SH-SY5Y (cell line): ENCODE measurements around the gene MRPL10.

Experiments used
- GATA2 ChIP-seq: IDR thresholded peaks from 2 replicates; pipeline ENCODE4 v1.6.1; 2011; ENCODE audit warnings: mild to moderate bottlenecking, low read depth, low read length
- GATA3 ChIP-seq: IDR thresholded peaks from 2 replicates; pipeline ENCODE4 v1.6.1; 2011; ENCODE audit warnings: low read depth, mild to moderate bottlenecking, low read length, moderate library complexity

The MRPL10 gene

DNA sequence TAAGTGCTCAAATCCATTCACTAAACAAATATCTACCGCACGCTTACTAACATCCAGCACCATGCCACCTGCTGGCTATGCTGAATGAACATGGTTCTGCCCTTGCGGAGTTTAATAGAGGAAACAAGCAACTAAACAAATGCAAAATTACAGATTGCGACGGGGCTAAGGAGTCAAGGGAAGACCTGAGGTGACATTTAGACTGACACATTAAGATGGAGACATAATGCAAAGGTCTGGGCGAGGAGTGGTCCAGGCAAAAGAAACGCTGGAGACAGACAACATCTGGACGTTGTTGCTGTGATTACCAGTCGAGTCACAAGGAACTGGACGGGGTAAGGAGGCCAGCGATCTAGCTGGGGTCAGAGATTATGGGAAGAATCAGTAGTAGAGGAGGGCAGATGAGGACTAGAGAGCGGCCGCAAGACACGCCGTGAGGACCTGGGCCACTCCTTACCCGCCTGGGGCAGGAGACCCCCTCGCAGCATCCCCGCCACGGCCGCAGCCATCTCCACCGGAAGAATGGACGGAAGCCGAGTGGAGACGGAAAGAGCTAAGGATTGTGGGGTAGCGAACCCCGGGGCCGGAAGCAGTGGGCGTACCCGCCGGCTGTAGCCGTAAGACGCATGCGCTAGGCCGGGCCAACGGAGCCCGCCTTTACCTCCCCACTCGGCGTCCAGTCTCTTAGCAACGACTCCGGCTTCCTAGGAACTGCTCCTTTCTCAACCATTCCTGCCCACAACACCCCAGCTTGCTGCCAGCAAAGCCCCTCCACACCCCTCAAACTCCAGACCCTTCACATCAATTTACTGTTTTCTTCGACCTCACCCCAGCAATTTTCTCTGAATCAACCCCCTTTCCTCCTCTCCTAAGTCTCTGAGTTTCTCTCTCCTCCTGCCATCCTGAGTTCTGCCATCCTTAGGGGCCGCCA, at the start of gene MRPL10, which contains the start of gene LRRC46:
Gene MRPL10 (minus strand): TSS at position 539 of the 931 bp plus-strand sequence. CDS start 30 bp downstream, at position 509.
Gene LRRC46 (plus strand): TSS at position 668 of the 931 bp plus-strand sequence. CDS start 320 bp downstream, outside the sequence.
- no peak for TF ChIP-seq GATA2
- no peak for TF ChIP-seq GATA3

DNA sequence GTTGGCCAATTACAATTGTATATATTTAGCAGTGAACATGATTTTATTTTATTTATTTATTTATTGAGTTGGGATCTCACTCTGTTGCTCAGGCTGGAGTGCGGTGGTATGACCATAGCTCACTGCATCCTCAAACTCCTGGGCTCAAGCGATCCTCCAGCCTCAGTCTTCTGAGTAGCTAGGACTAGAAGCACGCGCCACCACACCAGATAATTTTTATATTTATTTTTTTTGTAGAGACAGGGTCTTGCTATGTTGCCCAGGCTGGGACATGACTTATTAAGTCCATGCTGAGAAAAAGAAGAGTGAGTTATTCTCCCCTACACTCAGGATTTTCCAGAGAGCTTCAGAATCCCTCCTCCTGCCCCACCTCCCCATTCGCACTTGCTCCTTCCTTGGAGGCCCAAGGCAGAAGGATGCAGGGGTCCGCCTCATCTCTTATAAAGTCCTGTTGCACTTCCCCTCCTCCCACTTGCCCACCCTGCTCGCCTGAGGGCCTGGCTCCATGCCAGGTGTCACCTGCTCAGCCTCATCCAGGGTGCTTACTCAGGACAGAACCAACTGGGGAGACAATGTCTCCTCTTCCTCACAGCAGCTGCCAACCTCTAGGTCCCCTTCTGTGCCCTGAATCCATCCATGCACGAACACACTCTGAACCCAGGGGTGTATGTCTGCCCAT, 48.6 kb upstream of the MRPL10 start:
- TF ChIP-seq GATA2 (no peak), GATA3 (no peak)

DNA sequence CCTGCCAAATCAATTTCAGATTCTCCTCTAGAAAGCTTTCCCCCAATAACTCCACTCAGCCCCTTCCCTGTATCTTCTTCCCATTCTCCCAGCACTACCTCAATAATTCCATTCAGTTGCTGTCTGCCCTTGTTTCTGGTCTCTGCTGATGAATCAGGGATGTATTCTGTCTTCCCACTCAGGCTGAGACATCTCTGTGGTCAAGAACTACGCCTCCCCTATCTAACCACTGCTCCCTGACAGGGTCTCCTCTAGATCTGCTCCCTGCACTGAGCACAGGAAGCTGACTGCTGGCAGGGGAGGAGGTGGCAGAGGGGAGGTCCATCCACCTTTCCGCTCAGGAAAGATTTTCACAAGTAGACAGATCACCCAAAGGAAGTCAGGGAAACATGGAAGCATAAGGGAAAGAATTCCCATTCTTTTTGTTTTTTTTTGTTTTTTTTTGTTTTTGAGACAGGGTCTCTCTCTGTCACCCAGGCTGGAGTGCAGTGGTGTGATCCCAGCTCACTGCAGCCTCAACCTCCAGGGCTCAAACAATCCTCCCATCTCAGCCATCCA, 47.8 kb upstream of the MRPL10 start:
- no peak for TF ChIP-seq GATA2
- TF ChIP-seq GATA3: no peak

DNA sequence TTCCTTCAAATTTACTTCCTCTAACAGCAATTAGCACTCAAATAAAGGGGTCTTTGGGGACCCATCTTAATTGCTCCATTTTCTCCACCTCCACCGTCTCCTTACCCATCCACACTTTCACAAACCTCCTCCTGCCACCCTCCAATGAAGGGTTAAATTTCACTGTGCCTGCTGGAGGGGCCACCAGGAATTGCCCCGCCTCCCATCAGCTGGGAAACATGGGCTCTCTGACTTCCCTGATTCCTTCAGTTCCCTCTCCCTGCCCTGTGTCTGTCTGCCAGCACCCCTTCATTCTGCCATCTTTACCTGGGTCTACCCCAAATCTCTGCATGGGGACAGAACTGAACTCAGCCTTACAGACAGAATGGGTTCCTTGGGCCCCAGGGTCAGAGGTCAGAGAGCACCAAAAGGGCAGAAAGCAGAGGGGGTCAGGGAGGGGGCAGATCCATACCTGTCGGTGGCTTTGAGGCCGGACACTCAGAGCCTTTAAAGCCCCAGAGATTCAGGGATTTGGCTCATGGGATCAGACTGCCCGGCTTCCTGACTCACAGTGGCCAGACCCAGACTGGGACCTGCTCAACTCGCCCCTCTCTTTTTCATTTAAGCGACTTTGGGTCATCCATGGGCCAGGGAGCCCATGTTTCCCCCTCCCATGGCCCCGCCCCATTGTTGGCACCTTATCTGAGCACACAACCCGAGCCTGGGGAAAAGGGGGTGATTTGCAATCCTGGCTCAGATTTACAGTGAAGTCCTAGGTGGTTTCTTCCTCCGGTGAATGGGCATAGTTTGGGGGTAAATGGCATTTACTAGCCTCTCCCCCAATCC, 47.1 kb upstream of the MRPL10 start:
- TF ChIP-seq GATA3 (no peak), GATA2 (no peak)

DNA sequence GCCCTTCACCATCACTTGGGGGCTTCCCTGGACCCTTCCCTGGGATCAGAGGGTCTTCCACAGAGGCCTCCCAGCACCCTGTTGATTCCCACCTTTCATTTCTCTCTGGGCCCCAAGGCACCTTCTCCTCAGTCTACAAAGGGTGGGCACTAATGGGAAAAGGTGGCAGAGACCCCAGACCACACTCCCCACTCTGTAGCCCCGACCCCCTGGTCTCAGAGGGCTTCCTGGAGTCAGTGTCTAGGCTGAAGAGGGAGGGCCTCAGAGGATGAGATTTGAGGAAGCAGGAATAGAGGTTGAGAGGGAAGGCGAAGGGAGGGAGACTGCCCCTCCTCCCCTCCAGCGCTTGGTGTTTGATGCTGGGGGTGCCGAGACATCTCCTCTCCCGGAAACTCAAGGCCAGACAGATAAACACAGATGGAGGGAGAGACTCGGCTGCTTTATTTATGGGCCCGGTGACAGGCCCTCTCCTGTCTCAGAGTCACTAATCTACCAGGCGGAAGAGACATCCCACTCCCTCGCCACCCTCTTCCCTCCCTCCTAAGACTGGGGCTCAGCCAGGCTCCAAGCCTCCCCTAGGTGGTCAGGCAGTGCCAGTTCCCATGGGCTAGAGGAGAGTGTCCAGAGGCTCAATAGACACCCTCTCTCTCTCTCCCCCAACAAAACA, 46.2 kb upstream of the MRPL10 start:
- no peak for TF ChIP-seq GATA3
- TF ChIP-seq GATA2: no peak

DNA sequence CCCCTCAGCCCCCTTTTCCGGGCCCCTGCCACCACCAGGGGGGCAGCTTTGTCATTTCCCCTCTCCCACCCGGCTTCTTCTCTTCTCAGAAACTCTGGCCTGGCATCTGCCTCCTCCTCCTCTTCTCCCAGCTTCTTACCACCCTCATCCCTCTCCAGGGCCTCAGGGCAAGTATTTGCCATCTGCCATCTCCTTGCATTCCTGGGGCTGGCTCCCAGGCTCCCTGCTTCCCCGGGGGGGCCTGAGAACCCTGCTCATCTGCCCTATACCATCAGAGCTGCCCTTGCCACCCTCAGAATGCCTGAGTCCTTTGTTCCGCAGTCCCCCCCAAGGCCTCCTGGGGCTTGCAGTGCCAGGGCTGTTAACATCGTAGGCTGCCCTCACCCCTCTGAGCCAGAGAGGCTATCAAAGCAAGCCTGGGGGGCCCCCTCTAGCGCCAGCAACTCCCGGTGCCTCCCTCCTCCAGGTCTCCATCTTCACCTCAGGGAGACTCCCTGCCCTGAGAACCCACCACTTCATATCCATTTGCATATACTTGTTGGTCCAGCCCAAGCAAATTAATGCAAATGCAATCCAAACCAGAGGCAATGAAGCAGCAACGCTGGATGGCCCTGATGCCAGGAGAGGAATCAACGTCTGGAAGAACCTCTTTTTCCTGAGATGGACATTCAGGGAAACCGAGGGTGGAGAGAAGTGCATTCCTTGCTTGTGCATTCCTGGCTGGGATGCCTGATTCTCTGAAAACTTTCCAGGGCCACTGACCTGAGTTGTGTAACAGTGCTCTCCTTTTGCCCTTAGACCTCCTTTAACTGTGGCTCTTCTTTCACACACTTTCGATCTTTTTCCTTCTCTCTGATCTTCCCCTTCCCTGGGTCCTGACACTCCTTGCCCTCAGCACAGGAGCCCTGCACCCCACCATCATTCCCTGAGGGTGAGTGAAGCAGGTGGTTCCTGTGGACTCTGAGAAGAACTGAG, 44.0 kb upstream of the MRPL10 start:
- TF ChIP-seq GATA3 (no peak), GATA2 (no peak)

DNA sequence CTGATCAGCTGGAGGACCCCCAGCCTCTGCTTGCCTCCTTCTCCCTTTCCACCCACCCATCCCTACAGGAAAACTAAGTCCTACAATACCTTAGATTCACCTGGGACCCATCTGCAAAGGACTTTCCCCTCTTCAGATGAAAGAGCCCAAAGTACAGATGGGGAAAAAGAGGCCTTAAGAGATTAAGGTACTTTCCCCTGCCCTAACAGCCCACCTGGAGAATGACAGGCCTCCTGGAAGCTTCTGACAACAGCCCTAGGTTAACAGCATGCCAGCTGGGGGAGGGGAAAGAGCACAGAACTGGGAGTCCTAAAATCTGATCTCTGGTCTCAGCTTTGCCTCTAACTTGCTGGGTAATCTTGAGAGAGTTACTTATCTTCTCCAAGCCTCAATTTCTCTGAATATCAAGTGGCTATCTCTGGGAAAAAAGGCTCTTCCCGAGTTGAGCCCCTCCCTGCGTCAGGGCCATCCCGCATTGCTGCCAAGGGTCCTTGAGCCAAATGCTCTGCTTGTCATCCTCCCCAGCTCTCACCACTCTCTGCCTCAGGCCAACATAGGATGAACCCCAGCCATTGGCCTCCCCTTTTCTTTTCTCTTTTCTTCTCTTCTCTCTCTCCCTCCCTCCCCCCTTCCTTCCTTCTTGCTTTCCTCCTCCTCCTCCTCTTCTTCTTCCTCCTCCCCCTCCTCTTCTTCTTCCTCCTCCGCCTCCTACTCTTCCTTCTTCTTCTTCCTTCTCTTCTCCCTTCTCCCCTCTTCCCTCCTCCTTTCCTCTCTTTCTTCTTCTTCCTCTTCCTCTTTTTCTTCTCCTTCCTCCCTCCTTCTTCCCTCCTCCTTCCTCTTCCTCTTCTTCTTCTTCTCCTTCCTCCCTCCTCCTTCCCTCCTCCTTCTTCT, 42.1 kb upstream of the MRPL10 start:
- TF ChIP-seq GATA3: no peak

DNA sequence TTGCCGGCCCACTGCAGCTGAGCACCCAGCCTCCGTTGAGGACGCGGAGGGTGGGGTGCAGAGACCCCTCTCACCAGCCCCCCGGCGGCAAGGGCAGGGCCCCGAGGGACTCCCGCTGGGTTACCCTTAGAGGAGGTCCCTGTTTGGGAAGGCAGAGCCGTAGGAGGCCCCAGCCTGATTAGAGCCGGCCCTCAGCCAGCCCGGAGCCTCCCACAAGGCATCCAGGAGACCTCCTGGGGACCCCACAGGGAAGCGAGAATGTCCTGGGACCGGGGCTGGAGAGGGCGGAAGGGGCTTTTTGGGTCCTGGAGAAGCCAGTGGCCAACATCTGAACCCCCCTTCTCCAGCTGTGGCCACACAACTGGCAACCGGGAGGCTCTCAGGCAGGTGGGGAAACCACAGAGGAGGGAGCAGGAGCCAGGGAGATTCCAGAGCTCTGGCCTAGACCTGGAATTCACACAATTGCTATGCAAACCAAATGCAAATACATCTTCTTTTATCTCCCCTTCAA, 41.4 kb upstream of the MRPL10 start:
- TF ChIP-seq GATA2: no peak
- no peak for TF ChIP-seq GATA3

DNA sequence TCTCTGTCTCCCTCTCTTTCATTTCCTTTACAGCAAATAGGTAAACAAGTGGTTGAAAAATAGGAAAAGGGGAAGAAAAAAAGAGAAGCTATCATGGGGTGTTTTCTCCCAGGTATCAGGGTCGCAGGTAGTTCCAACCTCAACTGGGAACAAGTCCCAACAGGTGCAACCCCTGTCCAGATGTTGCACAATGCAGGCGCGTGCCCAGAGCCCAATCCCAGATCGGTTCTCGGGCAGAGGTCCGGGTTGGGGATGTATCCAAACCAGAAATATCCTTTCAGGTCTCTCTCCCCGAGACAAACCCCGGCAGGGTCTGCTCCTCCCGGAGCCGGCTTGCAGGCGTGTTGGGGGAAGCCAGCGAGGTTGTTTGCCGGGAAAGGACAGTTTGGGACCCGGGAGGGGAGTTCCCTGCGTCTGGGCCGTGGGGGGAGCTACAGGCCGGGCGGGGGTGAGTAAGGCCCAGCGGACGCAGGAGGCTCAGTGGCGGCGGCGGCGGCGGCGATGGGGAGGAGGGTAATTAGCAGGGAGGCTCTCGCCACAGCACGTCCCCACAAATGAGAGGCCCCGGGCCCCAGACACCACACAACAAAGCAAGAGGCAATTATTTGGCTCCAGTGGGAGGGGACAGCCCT, 40.8 kb upstream of the MRPL10 start:
- TF ChIP-seq GATA2 (no peak), GATA3 (no peak)

DNA sequence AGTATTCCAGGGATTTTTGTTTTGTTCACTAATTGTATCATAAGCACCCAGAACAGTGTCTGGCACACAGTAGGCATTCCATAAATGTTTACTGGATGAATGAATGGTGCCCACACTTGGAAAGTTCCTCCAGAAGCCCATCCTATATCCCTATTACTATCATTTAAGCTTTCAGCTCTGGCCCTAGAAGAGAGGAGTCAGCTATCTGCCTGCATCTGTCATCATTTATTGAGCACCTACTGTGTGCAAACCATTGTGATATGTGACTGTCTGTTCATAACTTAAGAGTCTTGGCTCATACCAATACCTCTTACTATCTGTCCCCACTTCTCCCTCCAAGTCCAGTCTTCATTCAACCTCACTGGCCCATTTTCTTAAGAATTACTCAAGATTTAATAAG, 39.7 kb upstream of the MRPL10 start:
- TF ChIP-seq GATA2: no peak
- no peak for TF ChIP-seq GATA3

DNA sequence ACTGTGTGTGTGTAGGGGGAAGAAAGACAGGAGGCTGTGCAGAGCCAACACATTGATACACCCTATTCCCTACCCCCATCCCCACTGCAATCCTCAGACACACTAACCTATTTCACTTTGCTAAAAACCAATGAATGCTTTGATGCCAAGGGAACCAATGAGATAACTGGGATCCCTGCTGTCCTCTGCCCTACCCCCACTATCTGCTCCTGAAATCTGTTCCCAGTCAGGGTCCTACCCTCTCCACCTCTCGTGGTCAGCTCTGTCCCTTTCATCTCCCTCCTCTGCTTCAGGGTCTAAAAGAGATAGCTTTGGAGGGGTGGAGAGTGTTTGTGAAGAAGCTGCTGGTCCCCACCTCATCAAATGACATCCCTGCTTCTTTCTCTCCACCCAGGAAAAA, 38.7 kb upstream of the MRPL10 start:
- TF ChIP-seq GATA3 (no peak), GATA2 (no peak)
